GM12878 (cell line): ENCODE measurements around the gene ZAR1L. TPM values are rescaled to one million over a fixed set of nuclear protein-coding genes. Genes with fewer than 3 reads are reported as not detected.

ENCODE experiments used
- ATAC-seq: fragments of 200-7000 bp; cut with Tn5 transposase; 3 replicates; pipeline ENCODE4 v1.9.1; 2020; ENCODE audit warnings: mild to moderate bottlenecking, moderate library complexity
- BruUV-seq: library from RNA; stranded (reverse); fragments of 400-500 nt; replicated peaks from 2 replicates; lab custom pipeline; 2021; lab: Mats Ljungman, UMichigan
- CTCF ChIA-PET: fragments of 300-600 bp; sonication (Branson Sonifier 250); formaldehyde crosslinking; extraction: SDS; loops from one replicate; lab custom pipeline; 2021; ENCODE audit warnings: inconsistent platforms; lab: Yijun Ruan, JAX
- POLR2A ChIA-PET: fragments of 350-600 bp; formaldehyde crosslinking; extraction: SDS; loops from one replicate; lab custom pipeline; 2021; ENCODE audit warnings: inconsistent platforms; lab: Charles Lee
- RAD21 ChIA-PET: fragments of 300-600 bp; sonication (Branson Sonifier 250); formaldehyde crosslinking; loops from one replicate; lab custom pipeline; 2023; ENCODE audit warnings: antibody characterized with exemption; ENCODE audit not compliant: unreplicated experiment; lab: Charles Lee
- SMC1A ChIA-PET: fragments of 300-600 bp; sonication (Branson Sonifier 250); formaldehyde crosslinking; loops from one replicate; lab custom pipeline; 2023; ENCODE audit not compliant: unreplicated experiment, uncharacterized antibody; lab: Charles Lee
- DNase-seq: peaks from one replicate; pipeline ENCODE4 v3.0.0-alpha.2; 2011; ENCODE audit warnings: low read depth, low spot score
- FAIRE-seq: peaks from 3 replicates; lab custom pipeline; 2011; peaks lifted over from hg19 to GRCh38; lab: Jason Lieb, UNC
- H2AFZ ChIP-seq: 2 replicates; pipeline ENCODE4 v1.6.0; 2011; ENCODE audit warnings: low read depth, low read length, control low read depth; ENCODE audit not compliant: control insufficient read depth
- H3K27ac ChIP-seq: 2 replicates; pipeline ENCODE4 v1.5.1; 2011; ENCODE audit warnings: control low read depth; ENCODE audit not compliant: control insufficient read depth, insufficient read depth
- H3K27me3 ChIP-seq, 2 experiments: replicated peaks in 1 of 2; 2 replicates each; pipeline versions ENCODE4 v1.6.0 to v1.6.1; 2011; ENCODE audit warnings: low read length in 1 of 2; ENCODE audit not compliant: control insufficient read depth in 2 of 2, insufficient read depth in 2 of 2
- H3K36me3 ChIP-seq, 2 experiments: 2 replicates each; pipeline ENCODE4 v1.5.1; 2011; ENCODE audit warnings: low read length in 1 of 2; ENCODE audit not compliant: control insufficient read depth in 2 of 2, insufficient read depth in 2 of 2
- H3K4me1 ChIP-seq: 2 replicates; pipeline ENCODE4 v1.6.1; 2011; ENCODE audit warnings: mild to moderate bottlenecking, low read length, moderate library complexity, mixed read lengths; ENCODE audit not compliant: control insufficient read depth, insufficient read depth
- H3K4me2 ChIP-seq: 2 replicates; pipeline ENCODE4 v1.6.0; 2011; ENCODE audit warnings: control low read depth; ENCODE audit not compliant: control insufficient read depth, insufficient read depth
- H3K4me3 ChIP-seq: fragments of 200-600 bp; sonication (generic); 2 replicates; pipeline ENCODE4 v1.5.1; 2016
- H3K79me2 ChIP-seq: 2 replicates; pipeline ENCODE4 v1.6.0; 2011; ENCODE audit warnings: low read length; ENCODE audit not compliant: control insufficient read depth, insufficient read depth
- H3K9ac ChIP-seq: 2 replicates; pipeline ENCODE4 v1.8.0; 2011; ENCODE audit warnings: low read length, control low read depth, mixed read lengths; ENCODE audit not compliant: control insufficient read depth, insufficient read depth
- H3K9me3 ChIP-seq: replicated peaks from 3 replicates; pipeline ENCODE4 v1.5.1; 2011; ENCODE audit warnings: mild to moderate bottlenecking, low read length; ENCODE audit not compliant: control insufficient read depth, insufficient read depth
- H4K20me1 ChIP-seq: 2 replicates; pipeline ENCODE4 v1.6.0; 2011; ENCODE audit not compliant: control insufficient read depth, insufficient read depth
- CHD1 ChIP-seq: IDR thresholded peaks from 2 replicates; pipeline ENCODE4 v1.6.1; 2012; ENCODE audit warnings: low read depth, low read length, improper control_type of control experiment
- E2F8 ChIP-seq: fragments of 450-650 bp; IDR thresholded peaks from 2 replicates; pipeline ENCODE4 v1.6.1; 2018; ENCODE audit warnings: mild to moderate bottlenecking, low read depth, moderate library complexity; ENCODE audit not compliant: partially characterized antibody
- EGR1 ChIP-seq, 2 experiments: IDR thresholded peaks; 1 replicate in 1 of 2; 2 replicates in 1 of 2; pipeline ENCODE4 v1.6.1; 2011 to 2012; ENCODE audit warnings: low read depth in 2 of 2, low read length in 2 of 2, borderline replicate concordance in 1 of 2, mild to moderate bottlenecking in 1 of 2, moderate library complexity in 1 of 2
- ETV6 ChIP-seq, 2 experiments: fragments of 450-650 bp in 1 of 2; IDR thresholded peaks in 1 of 2; conservative IDR thresholded peaks in 1 of 2; 2 replicates each; pipeline ENCODE4 v1.6.1; 2014; ENCODE audit warnings: antibody characterized with exemption in 1 of 2, borderline replicate concordance in 1 of 2, low read depth in 1 of 2, mild to moderate bottlenecking in 1 of 2, moderate library complexity in 1 of 2
- HDAC2 ChIP-seq: fragments of 200-600 bp; sonication (generic); IDR thresholded peaks from 2 replicates; pipeline ENCODE4 v1.6.1; 2017
- HDGF ChIP-seq: fragments of 450-650 bp; IDR thresholded peaks from 2 replicates; pipeline ENCODE4 v1.6.1; 2016; ENCODE audit warnings: antibody characterized with exemption
- IKZF1 ChIP-seq: fragments of 450-650 bp; conservative IDR thresholded peaks from 2 replicates; pipeline ENCODE4 v1.6.1; 2017; ENCODE audit warnings: antibody characterized with exemption, mild to moderate bottlenecking
- NR2C1 ChIP-seq: fragments of 450-650 bp; IDR thresholded peaks from 2 replicates; pipeline ENCODE4 v1.6.1; 2017; ENCODE audit warnings: antibody characterized with exemption, mild to moderate bottlenecking, moderate library complexity
- RCOR1 ChIP-seq: conservative IDR thresholded peaks from 2 replicates; pipeline ENCODE4 v1.6.1; 2012; ENCODE audit warnings: low read depth, low read length, improper control_type of control experiment
- REST ChIP-seq: IDR thresholded peaks from 2 replicates; pipeline ENCODE4 v1.6.1; 2012; ENCODE audit warnings: mild to moderate bottlenecking, low read depth, low read length
- SMARCA5 ChIP-seq: fragments of 450-650 bp; IDR thresholded peaks from 2 replicates; pipeline ENCODE4 v1.6.1; 2017; ENCODE audit warnings: mild to moderate bottlenecking
- TBL1XR1 ChIP-seq: IDR thresholded peaks from 2 replicates; pipeline ENCODE4 v1.6.1; 2012; ENCODE audit warnings: low read depth, low read length, improper control_type of control experiment
- TCF7 ChIP-seq: IDR thresholded peaks from 2 replicates; pipeline ENCODE4 v1.6.1; 2014; ENCODE audit warnings: antibody characterized with exemption, borderline replicate concordance
- USF2 ChIP-seq: IDR thresholded peaks from 2 replicates; pipeline ENCODE4 v1.6.1; 2011; ENCODE audit warnings: low read depth, low read length, improper control_type of control experiment, borderline replicate concordance
- ZNF207 ChIP-seq: fragments of 450-650 bp; IDR thresholded peaks from 2 replicates; pipeline ENCODE4 v1.6.1; 2014; ENCODE audit warnings: antibody characterized with exemption, mild to moderate bottlenecking, borderline replicate concordance
- ZNF274 ChIP-seq: IDR thresholded peaks from one replicate; pipeline ENCODE4 v1.8.0; 2011; ENCODE audit not compliant: insufficient read length, insufficient read depth
- ZSCAN29 ChIP-seq: fragments of 450-650 bp; IDR thresholded peaks from 2 replicates; pipeline ENCODE4 v1.6.1; 2017; ENCODE audit warnings: mild to moderate bottlenecking, moderate library complexity
- WGBS: methylation state at CpG from one replicate; pipeline ENCODE4 v1.1.6; 2016; ENCODE audit warnings: low lambda C conversion rate; ENCODE audit not compliant: insufficient replicate concordance, insufficient coverage; ENCODE audit errors: missing lambda C conversion rate; 5-methylcytosine and 5-hydroxymethylcytosine counted together
- in situ Hi-C: fragments of 300-500 bp; cut with MboI; formaldehyde crosslinking; loops from 9 replicates; pipeline ENCODE4 v1.14.3; 2018; ENCODE audit warnings: mixed read lengths
- intact Hi-C: fragments of 100-400 bp; cut with micrococcal nuclease; formaldehyde crosslinking; loops from one replicate; pipeline ENCODE4 v1.14.2; 2022; ENCODE audit not compliant: unreplicated experiment
- polyA plus RNA-seq, 11 experiments: library from polyadenylated mRNA; depleted of rRNA in 4 of 11; unstranded in 6 of 11; stranded (reverse) in 5 of 11; fragments of >200 nt; fragmentation: Nextera tagmentation in 4 of 11; fragmentation: Illumina TruSeq in 1 of 11; extraction: Ambion mirVana in 4 of 11; extraction: Trizol in 1 of 11; gene quantifications; 1 replicate in 1 of 11; 2 replicates in 10 of 11; pipeline versions ENCODE4 v1.2.1 to v1.2.3, GENCODE V29; 2011 to 2016; ENCODE audit warnings: inconsistent platforms in 2 of 11, missing spikeins in 2 of 11, low read depth in 1 of 11
- total RNA-seq, 4 experiments: library from RNA; depleted of rRNA in 3 of 4; stranded (reverse); fragments of >200 nt in 3 of 4; fragmentation: Illumina TruSeq in 1 of 4; extraction: Trizol in 1 of 4; gene quantifications; 2 replicates each; pipeline versions ENCODE4 v1.2.1 to v1.2.3, GENCODE V29; 2013 to 2021

Gene ZAR1L
- total and polyA plus RNA-seq, 10 of the 15 experiments (the other 5 are each of a cell fraction or from before 2014, with no cell fraction given) = 0.05 to 0.34 (median 0.17) TPM; not detected in 6

GRCh38 chr13:32282096-32282711 is 33.0 kb downstream of the ZAR1L start:
- Histone ChIP-seq H3K4me3 (no peak overlapping the region), H3K36me3 (no peaks in the 10 kb centered on the region), H4K20me1 (no peaks in the 10 kb centered on the region), H3K79me2 (no peaks in the 10 kb centered on the region), H3K4me2 (no peak overlapping the region), H3K4me1 (no peaks in the 10 kb centered on the region), H3K27ac (no peak overlapping the region), H3K9me3 (no peaks in the 10 kb centered on the region), H3K27me3 (no peaks in the 10 kb centered on the region), H3K9ac (no peak overlapping the region), H2AFZ (no peak overlapping the region)
- RAD21 ChIA-PET = no interaction called here
- TF ChIP-seq SMARCA5 (no peak), ETV6 (conservative IDR thresholded peaks at IDR 0.05 in 1 of 2, IDR thresholded peaks at IDR 0.05 in 1 of 2; ENCODE audit: borderline replicate concordance in 1 of 2, low read depth in 1 of 2) (no peak), NR2C1 (no peak), EGR1 (IDR thresholded peaks at IDR 0.05; ENCODE audit: borderline replicate concordance in 1 of 2, low read depth in 2 of 2, low read length in 2 of 2) (no peak), CHD1 (no peak), TBL1XR1 (no peak), HDAC2 (no peak), HDGF (no peak), E2F8 (no peak), RCOR1 (no peak), ZNF207 (no peak), USF2 (no peak), IKZF1 (no peak), REST (no peak), ZNF274 (no peak), TCF7 (no peak), ZSCAN29 (no peak)
- no peak for DNase-seq
- in situ Hi-C loops (no loop called here), intact Hi-C loops (no loop called here)
- CTCF ChIA-PET = no interaction called here
- WGBS = 40% methylated on average over 2 of the region's 2 CpGs
- FAIRE-seq = no peak
- POLR2A ChIA-PET = no interaction called here
- no TSS peak for BruUV-seq
- no peak for ATAC-seq
- SMC1A ChIA-PET = interaction anchor here (0.6 kb wide), 1 partner anchor 352 kb away, joined by 3 read pairs; no protein-coding TSS in a partner anchor
